ENCODE results near the gene ALDOC.

Gene ALDOC

DNA sequence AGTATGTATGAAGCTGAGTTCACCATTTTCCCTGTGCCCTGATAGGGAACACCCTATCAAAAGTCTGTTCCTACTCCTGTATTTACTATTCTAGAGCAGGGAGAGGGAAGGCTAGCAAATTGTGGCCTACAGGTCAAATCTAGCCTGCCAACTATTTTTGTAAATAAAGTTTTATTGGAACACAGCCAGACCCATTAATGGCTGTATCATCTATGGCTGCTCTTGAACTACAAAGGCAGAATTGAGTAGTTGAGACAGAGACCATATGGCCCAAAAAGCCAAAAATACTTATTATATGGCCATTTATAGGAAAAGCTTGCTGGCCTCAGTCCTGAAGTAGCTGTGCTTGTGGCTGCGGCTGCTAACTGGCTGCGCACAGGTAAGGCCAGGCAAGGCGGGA is 4.3 kb upstream of the ALDOC start:
- no peak for DNase-seq

DNA sequence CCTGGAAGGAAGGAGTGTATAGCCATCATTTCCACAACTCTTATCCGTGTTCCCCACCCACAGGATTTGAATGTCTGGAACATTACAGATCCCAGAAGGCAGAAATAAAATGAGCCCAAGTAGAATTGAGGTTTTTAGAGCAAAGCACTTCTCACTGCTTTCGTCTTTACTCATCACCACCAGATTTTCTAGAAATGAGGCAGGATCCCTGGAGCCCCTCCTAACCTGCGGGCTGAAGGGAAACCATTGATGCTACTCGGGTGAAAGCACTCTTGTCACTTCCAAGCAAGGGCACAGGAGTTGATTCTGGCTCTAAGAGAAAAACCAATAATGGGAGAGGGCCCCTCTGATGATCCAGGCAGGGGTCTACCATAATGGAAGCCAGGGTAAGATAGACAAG is 2.8 kb upstream of the ALDOC start:
- no peak for DNase-seq

DNA sequence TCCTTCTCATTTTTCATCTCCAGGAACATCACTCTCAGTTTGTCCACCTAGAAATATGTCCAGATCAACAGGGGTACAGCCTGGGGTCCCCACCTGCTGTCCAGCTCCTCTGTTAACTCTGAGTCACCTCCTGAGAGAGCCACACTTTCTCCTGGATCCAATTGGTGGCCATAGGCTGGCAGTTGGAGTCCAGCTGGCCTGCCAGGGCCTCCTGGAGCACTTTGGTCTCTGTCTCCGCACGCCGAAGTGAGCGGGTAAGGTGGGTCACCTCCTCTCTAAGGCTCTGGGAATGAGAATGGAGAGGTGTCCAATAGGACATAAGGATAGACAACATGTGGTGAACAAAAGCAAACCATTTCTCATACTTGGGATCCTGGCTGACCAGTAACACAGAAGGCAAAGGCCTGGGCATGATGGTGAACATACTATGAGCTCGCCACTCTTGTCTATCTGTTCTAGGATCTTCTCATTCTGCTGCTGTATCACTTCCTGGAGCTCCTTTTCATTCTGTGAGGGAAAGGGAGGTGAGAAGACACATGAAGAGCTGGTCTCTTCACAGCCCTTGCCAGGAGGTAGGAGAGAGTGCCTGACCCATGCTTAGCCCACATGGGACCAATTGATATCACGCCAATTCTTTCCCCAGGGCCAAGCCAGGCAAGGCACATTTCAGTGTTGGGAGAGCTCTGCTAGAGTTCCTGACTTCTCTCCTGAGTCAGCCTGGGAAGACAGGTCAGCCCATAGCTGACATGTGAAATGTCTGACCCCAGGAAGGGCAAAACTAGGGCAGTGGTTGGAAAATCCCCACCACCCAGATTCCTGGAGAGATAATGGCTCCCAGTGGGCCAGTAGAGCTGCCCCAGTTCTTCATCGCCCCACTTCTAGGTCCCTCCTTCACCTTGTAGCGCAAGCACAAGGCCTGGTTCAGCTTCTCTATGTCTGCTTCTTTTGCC is 1.8 kb upstream of the ALDOC start:
- DNase-seq, result no peak

DNA sequence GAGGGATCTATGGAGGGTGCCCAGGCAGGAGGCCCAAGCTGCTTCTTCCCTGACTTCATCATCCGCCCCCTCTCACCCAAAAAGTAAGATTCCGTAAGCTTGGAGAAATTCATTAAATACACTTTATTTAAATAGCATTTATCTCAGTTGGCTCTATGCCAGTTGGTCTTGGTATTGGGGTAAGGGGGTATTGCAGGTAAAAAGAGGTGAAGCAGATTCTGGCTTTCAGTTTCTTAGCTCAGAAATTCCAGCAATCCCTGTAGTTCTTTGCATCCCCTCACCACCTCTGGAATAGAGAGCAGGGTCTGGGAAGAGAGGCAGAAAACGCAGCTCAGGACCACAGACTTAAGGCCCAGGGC is 750 bp upstream of the ALDOC start:
- no peak for DNase-seq

DNA sequence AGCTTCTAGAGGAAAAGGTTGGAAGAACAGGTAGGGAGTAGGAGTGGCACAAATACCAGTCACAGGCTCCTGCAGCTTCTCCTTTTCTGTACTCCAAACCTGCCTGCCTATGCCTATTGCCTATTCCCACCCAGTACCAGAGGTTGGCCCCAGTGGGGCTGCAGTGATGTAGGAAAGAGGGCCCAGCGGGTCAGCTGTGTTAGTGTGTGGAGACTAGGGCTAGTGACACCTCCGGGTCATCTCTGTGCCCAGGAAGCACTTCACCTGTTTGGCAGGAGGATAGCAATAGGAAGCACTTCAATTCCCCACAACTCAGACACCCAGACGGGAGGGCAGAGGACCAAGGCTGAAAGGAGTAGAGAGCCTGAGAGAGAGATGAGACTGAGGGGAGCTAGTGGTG is 679 bp downstream of the ALDOC start:
- DNase-seq, result peak; percentile 33

DNA sequence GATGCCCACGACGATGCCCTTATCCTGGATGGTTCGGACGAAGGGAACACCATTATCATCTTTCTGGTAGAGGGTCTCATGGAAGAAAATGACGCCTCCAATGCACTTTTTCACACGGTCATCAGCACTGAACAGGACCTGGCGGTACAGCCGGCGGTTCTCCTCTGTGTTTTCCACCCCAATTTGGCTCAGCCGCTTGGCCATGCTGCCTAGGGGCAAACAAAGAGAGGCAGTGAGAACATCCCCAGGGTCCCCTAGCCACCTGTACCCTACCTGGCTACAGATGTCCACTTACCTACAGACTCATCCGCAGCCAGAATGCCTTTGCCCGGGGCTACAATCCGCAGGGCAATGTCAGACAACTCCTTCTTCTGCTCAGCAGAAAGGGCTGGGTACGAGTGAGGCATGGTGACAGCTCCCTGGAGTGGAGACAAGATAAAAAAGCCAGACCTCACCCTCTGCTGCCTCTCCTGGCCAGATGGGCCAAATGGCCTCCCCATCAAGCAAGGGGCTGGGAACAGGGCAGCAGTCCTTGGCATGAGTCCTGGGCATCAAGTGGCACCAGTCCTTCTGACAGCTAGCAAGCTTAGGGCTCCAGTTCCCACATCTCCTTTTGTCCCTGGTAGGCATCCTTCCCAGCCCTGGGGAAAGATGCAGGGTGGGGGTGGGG is 1.4 kb downstream of the ALDOC start:
- DNase-seq, result peak; percentile 14

DNA sequence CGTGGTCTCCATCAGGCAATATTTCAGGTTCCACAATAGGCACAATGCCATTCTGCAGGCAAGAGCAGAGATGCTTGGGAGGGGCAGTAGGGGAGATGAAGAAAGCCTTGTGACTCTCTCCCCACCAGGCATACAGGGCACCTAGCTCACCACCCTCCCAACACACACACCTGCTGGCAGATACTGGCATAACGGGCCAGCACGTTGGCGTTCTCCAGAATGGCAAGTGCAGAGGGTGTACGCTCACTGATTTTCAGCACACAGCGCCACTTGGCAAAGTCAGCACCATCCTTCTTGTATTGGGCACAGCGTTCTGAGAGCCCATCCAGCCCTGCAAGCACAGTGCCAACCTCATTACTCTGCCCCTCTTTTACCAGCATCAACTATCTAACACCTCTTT is 2.2 kb downstream of the ALDOC start:
- peak; percentile 30 for DNase-seq

DNA sequence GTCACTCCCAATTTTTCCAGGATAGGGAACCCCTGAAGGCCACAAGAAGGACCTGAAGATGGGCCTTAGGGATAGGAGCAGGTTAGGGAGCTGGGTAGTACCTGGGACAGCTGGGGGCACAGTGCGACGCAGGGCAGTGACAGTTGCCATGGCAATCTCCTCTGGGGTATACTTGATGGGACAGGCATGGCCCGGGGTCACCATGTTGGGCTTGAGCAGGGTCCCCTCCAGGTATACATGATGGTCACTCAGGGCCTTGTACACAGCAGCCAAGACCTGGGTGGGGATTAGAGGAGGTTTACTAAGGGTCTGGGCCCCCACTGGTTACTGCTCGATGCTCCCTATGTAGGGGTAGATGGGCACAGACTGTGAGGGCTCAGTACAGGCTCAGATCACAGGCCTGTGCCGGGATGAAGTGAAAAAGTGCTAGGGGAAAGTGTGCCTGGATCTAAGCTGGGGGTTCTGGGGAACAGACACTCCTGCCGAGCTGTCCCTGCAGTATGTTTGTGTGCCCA is 2.7 kb downstream of the ALDOC start:
- DNase-seq, result no peak

DNA sequence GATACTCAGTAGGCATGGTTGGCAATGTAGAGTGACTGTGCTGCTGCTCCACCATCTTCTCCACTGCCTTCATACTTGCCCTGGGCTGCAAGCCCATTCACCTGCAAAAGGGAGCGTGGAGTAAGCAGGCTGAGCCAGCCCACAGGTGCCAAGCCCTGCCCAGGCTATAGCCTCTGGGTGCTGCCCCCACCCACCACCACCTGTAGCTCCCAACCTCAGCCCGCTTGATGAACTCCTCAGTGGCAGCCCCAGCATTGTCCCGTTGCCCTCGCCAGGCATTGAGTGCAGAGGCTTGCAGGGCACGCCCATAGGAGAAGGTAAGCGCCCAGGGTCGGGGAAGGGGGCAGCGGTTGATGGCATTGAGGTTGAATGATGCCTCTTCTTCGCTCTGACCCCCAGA is 3.2 kb downstream of the ALDOC start:
- no peak for DNase-seq

DNA sequence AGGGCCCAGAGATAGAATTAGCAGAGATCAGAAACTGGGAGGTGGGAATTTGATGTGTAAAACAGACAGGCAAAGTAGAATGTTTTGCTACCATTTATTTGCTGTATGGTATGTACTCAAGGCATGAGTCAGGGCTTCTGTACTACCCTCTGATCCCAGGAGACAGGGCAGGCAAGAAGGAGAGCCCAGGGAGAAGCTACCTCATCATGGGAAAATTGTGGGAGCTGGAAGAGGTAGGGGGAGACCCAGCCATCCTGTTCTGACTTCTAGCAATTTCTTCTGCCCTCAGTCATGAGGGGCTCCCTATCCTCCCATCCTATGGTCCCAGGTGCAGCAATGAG is 3.7 kb downstream of the ALDOC start:
- DNase-seq, result peak; percentile 19

DNA sequence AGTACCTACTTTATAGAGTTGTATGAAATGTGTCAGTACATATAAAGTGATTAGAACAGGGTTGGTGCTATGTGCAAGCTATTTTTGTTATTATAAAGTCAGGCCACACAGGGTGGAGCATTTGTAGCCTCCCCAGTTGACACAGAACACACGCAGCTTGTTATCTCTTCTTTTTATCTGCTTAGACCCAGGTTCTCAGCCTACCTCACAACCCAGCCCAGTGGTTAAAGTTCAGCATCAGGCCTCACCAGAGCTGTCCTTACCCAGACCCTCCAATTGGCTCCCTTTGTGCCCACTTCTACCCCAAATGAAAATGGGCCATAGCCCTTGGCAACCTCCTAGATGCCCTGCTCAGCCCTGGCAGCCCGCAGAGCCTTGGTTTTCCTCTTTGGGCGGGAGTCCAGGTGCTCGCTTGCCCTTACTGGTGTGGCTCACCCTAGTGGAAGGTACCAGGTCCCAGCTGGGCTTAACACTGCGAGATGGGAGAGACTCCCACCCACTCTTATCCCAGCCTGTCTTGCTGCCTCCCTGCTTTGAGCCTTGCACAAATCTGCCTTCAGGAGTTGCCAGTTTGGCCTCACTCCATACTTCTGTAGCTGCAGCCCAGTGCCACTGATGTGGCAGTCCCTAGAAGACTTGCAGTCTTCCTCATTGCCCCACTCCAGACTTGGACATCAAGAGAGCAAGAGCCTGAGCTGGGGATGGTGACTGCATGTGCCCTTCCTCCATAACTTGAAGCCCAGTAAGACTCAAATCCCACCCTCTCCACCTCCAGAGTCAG is 4.2 kb downstream of the ALDOC start:
- DNase-seq, result no peak

DNA sequence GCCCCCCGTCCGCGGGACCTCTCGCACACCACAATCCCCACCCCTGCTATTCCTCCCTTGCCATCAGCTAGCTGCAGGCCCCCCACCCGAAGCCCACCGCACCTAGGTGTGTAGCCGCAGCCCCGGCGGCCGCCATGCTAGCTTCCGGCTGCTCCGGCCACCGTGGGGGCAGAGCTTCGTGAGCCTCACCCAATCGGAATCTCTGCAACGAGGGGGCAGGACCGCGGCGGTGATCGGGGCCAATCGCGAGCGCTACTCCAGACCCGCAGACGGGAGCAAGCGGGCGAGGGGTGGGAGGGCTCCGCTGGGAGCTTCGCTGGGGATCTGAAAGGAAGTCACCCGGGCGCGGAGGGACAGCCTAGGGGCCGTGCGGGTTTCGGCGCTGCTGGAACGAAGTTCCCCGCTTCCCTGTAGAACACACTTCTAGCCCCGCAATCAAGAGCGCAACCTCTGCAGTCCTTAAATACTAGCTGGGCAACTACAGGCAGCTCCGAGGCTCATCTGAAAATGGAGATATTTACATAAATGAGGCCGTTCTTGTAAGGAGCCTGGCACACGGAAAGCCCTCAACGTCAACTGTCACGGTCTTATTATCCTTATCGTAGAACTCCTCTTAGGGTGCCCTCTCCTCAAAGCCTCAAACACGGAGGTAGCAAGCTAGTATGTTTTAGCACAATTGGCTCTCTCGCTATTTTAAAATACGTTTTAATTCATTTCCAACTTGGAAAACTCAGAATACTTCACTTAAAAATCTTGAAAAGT is 5.2 kb downstream of the ALDOC start, which contains the start of gene PIGS:
TSS of gene PIGS (minus strand) at position 164 of the 762 bp plus-strand sequence. CDS start at position 136, 28 bp downstream.
- peak; percentile 95 for DNase-seq

DNA sequence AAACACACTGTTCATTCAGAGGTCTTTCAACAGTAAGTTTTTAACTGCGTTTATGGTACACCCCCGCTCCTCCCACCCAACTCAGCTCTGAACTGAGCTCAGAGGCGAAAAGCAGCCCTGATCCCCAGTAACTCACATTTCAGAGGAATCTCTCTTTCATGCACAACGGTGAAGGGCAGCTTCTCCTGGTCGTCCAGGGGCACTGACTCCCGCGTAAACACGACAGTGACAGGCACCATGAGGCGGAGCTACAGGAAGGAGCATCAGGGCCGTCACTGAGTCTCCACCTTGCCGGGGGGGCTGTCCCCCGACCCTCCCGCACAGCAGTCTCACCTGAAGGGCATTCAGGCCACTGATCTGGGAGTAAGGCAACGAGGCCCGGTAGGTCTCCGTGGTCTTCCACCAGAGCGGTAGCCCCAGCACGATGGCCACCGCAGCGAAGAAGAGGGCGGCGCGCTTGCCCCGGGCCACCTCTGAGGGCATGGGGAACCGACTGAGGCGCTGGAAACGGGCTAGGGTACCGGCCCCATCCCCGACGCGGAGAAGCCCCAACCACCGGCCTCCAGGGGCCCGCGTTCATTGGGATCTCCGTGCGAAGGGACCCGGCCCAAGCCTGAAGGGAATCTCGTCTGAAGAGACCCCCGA is 5.9 kb downstream of the ALDOC start:
- DNase-seq, result peak; percentile 63

DNA sequence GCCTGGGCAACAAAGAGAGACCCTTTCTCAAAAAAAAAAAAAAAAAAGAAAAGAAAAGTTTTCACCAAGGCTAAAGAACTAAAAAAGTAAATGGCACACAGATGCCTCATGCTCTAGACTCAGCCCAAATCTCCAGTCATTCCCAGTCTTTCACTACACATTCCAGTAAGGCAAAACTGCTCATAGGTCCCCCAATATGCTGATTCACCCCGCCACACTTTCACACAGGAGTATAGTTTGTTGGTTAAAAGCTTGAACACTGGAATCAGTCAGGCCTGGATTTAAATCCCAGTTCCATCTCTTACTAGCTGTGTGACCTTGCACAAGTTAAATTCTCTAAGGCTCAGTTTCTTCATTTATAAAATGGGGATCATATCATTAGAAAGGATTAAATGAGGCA is 7.2 kb downstream of the ALDOC start:
- no peak for DNase-seq

DNA sequence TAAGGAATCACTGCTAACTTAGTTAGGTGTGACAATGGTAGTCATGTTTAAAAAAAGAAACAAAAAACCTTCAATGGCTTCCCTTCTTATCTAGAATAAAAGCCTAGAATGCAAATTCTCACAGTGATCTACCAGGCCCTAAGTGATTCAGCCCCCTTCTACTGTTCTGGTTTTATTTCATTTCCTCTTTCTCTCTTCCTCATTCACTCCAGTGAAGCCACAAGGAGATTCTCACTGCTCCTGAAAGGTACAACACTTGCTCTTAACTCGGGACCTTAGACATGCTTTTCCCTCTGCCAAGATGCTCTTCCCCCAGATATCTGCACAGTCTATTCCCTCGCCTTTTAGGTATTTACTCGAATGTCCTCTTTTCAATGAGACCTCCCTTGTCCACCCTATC is 9.1 kb downstream of the ALDOC start:
- DNase-seq, result no peak

DNA sequence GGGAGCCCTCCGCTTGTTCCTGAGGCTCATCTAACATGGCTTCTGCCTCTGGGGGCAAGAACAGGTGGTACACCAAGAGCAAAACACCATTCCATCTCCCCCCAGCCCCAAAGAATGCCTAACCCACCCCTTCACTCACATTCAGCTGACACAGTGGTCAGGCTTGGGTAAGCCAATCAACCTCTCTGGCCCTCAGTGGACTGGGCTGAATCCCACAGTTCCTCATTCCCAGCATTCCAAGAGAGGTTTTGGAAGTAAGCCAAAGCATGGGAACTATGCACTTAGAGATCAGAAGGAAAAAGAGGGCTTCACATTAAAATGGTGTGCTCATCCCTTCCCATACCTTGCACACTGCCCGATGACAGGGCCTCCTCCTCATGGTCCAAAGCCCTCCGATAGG is 13.2 kb downstream of the ALDOC start:
- DNase-seq, result no peak

DNA sequence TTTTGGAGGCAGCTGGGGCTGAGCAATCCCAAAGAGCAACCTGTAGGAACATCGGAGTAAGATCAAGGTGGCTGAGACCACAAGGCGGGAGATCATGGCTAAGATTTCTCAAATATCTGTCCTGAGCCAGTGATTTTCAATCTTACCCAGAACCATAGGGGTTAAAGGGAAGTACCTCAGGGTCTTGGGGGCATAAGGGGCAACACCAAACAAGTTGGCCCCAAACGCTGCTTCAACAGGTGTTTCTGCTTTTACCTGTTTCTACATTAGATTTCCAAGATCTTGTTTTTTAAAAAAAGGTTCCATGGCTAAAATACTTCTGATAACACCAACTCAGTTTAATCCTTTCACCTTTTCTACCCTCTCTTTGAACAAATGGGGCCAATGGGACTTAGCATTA is 21.7 kb downstream of the ALDOC start:
- no peak for DNase-seq

DNA sequence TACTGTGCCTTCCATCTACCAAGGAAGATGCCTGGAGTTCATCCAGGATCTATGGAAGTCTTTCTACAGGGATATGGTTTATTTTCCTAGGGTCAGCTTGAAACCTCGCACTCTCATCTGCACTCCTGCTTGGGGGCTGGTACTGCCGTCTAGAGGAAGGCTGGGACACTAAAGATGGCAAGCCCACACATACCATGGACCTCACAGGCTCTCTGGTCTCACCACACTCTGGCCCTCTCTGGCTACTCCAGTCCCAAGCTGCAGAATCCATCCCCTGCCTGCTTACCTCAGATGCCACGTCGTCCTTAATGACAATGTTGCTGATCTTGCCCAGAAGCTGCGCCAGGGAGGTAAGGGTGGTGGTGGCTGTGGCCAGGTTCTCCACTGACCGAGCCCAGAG is 22.1 kb downstream of the ALDOC start:
- no peak for DNase-seq

DNA sequence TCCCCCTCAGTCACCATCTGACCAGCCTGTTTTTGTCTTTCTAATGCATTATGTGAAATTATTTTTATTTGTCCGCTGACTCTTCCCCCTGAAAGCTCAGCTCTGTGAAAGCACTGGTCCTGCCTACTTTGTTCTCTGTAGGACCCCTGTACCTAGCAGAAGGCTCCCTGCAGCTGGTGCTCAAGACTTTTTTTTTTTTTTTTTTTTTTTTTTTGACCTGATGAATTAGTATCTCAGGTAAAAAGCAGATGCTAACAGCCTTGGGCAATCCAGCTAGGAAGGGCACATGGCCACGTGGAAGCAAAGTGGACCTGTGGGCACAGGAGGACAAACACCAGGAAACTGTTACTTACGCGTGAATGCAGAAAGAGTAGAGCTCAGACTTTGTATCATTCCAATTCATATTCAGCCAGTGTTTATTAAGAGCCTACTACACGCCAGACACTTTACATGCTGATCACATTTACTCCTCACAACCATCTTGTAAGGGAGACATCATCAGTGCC is 23.6 kb downstream of the ALDOC start:
- DNase-seq, result peak; percentile 31

DNA sequence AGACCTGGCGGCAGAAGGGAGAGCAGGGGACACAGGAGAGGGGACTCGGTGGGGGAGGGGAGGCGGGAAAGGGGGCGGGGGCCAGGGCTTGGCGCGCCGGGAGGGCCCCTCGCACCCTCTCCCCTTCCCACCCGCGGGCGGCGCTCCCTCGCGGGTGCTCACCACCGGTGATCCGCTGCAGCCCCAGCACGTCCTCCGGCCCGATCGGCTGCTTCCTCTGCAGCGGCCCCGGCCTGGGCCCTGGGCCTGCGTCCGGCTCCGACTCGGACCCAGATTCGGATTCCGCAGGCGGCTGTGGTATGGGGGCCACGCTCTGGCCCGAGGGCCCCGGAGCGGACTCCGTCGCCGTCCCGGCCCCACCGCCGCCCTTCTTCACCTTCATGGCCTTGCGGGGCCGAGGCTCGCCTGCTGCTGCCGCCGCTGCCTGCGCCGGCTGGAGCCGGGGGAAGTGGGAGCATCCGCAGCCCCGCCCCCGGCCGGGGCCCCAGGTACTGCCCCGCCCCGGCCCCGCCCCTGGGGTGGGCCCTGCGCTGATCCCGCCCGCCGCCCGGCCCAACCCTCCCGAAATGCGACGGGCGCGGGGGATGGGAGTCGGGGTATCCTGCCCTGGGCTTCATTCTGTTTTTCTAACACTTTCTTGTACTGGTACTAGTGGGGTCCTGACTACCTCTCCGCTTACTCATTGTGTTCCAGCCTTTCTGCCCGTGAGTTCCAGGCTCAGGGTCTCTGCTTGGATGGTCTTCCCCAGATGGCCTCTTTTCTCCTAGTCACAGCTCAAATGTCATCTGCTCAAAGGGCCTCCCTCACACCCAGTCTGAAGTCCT is 24.3 kb downstream of the ALDOC start, which contains the start of gene UNC119:
TSS of gene UNC119 (minus strand) at position 449 of the 824 bp plus-strand sequence. CDS start at position 382, 67 bp downstream.
- peak; percentile 87 for DNase-seq

Data from DMS53 (cell line).